Measurements from ENCODE around the gene DEGS2. TPM values are rescaled to one million over a fixed set of nuclear protein-coding genes. Genes with fewer than 3 reads are reported as not detected.

Gene DEGS2
- total RNA-seq, 1 donor from 2014 or later: 0.93 TPM

DNA sequence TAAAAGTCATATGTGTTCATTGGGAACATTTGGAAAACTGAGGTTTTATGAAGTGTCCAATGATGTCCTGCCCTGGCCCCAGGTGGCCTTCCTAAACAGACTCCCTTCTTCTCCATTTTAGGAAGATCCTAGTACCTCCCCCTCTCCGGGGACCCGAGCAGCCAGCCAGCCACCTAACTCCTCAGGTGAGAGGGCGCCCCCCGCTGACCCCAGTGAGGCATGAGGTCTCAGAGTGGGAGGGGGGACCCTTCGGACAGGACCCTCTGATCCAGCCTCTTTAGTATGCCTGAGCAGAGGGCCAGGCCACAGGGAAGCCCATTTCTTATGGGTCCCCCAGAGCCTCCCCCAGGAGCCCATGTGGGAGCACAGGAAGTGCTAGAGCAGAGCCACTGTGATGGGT lies 23.7 kb downstream of the DEGS2 start:
- DNase-seq (ENCODE audit: low spot score): no peak
- ATAC-seq: no peak

- DNase-seq (ENCODE audit: low spot score) (no peak), ATAC-seq (no peak)
Observed at GRCh38 chr14:100135073-100135472, 24.4 kb downstream of the DEGS2 start.

- no peak for ATAC-seq
- DNase-seq (ENCODE audit: low spot score): no peak
Observed at GRCh38 chr14:100134586-100134985, 24.9 kb downstream of the DEGS2 start.

- DNase-seq (ENCODE audit: low spot score): no peak
- ATAC-seq: no peak
Observed at GRCh38 chr14:100132903-100133510, 26.4 kb downstream of the DEGS2 start.

- no peak for DNase-seq (ENCODE audit: low spot score)
- ATAC-seq: no peak
Observed at GRCh38 chr14:100132161-100132902, 27.1 kb downstream of the DEGS2 start.

GRCh38 chr14:100131181-100131580 lies 28.3 kb downstream of the DEGS2 start:
- DNase-seq (ENCODE audit: low spot score) (no peak), ATAC-seq (no peak)

DNA sequence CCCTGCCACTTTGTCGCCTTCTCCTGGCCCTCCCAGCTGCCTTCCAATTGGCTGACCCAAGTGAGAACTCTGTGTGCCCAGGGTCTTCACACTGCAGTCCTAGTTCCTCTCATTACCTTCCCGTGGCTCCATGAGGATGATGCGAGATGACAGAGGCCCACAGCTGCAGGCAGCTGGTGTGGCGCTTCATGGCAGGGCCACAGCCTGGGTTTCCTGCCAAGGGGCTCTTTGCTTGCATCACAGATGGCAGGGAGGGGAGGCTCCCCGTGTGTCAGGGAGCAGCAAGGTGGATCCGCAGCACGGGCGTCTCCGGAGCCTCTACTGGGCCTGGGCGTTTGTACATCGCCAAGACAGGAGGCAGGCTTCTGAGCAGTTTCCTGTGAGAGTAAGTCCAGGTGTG lies 28.9 kb downstream of the DEGS2 start:
- no peak for DNase-seq (ENCODE audit: low spot score)
- no peak for ATAC-seq

GRCh38 chr14:100129161-100129589 lies 30.3 kb downstream of the DEGS2 start:
- DNase-seq (ENCODE audit: low spot score) (no peak), ATAC-seq (peak; percentile 8)

DNA sequence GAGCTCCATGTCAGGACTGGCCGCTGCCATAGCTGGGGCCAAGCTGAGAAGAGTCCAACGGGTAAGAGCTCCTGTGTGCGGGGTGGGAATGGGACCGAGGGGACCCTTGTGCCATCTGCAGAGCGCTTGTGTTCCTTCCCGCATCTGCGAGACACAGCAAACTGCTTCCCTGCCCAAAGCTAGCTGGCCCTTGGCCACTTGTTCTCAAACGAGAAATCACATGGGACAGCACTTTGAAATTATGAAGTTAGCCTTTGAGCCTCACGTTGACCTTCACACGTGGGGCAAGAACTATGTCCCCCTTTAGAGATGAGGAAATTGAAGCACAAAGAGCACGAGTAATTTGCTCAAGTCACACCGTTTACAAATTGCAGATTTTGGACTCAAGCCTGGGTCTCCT lies 30.8 kb downstream of the DEGS2 start:
- no peak for DNase-seq (ENCODE audit: low spot score)
- no peak for ATAC-seq

GRCh38 chr14:100127853-100128455 lies 31.5 kb downstream of the DEGS2 start:
- ATAC-seq (no peak), DNase-seq (ENCODE audit: low spot score) (no peak)

DNA sequence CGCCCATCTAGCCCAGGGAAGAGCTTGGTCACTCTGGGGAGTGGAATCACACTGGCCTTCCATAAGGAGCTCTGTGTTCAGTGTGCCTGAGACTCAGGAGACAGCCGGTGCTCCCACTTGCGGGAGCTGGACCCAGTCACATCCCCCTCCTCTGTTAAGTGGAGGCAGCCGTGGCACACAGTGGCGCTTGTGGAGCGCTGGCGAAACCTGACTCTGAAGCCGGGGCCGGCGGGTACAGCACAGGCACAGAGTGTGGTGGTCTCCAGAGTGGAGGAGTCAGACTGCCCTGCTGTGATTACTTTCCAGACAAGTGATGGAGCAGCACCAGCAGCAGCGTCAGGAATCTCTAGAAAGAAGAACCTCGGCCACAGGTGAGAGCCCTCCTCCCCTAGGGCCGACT lies 33.0 kb downstream of the DEGS2 start:
- ATAC-seq (no peak), DNase-seq (ENCODE audit: low spot score) (no peak)

DNA sequence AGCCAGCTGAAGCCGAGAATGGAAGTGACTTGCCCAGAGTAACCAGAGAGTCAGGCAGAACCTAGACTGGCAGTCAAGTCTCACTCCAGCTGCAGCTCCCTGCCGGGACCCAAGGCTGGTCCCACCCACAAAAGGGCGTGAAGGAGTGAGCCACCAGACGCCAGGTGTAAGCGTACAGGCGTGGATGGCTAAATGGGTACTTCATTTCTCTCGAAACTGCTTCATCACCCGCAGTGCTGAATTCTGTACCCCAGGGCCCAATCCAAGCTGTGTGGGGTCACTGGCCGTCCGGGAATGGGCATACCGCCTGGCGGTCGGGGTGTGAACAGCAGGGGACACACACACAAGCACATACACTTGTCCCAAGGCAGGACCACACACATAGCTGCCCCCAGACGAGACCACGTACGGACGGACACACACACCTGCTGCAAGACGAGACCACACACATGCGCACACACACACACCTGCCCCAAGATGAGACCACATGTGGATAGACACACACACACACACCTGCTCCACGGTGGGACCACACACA lies 34.8 kb downstream of the DEGS2 start:
- DNase-seq (ENCODE audit: low spot score) (no peak), ATAC-seq (no peak)

DNA sequence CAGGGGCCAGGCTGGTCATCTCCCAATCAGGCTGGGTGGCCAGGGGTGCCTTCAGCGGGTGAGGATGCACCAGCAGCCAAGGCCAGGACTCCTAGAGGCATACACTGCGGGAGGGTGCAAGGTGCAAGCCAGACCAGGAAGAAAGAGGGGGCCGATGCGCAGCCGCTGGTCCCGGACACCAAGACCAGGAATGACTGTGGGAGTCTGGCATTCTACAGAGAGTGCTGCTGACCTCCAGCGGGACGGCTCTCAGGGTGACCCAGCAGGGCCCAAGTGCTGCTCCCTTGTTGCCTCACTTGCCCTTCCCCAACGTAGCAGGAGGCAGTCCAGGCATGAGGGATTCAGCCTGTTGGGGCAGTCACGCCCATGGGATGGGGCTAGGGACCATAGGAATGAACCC lies 35.8 kb downstream of the DEGS2 start:
- ATAC-seq: no peak

DNA sequence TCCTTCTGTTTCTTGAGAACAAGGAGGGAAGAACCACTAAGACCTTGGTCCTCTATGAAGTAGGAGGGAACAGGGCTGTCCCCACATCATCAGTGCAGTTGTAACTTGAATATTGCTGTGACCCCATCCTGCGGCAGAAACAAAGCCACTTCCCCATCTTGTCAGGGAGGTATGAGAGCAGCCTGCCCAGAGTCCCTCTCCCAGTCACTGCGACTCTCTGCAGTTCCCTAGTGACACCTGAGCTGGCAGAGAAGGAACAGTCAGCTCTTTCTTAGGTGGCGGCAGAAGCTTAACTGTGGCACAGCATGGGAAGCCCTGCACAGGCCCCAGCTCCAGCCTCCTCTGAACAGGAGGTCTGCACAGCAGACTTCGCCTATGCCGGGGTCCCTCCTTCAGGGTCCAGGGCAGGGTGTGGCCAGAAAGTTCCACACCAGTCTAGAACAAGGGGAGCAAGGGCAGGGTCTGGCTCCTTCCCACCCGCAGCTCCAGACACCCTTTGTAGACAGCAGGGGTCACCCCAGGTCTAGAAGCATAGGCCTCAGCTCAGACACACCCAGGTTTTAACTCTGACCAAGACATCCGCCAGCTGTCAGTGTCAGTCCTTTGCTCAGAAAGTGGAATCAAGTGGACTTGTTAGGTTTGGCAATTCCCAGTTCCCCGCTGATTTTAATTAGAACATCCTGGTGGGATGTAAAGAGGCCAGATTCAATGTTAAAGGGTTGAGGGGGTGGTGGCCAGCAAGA lies 36.8 kb downstream of the DEGS2 start:
- no peak for DNase-seq (ENCODE audit: low spot score)

More for the DNA sequence above, 35.8 kb downstream of the DEGS2 start:
- DNase-seq (ENCODE audit: low spot score): no peak

DNA sequence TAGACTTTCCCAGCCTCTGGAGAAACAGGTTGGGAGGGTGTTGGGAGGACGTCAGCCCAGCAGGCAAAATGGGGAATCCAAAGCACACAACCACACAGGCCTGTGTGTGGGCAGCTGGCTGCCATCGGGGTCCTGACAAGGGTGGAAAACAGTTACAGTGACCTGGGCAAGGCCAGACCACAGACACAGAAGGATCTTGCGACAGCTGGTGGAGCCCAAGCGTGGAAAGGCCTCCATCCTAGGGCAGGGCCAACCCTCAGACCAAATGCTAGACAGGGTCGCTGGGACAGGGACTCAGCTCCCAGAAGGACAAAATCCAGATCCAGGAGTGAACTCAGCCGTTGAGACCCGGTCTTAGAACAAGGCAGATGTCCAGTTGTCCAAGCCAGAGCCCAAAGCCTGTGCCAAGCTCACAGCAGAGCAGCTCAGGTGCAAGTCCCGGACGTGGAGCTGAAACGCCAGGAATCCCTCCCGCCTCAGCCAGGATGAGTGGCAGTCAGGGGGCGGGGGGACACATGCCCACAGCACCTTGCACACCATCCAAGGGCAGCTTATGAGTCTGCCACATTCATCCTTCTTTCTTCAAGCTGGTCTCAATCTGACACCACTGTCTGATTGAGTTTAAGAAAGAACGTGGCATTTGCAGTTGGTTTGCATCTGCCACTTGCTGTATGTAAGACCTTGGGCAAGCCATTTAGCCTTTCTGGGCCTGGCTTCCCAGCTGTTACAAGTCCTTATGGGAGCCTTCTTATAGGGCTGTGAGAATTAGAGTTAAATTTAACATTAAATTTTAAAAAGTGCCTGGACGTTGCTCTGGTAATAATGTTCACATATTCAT lies 37.6 kb downstream of the DEGS2 start:
- no peak for DNase-seq (ENCODE audit: low spot score)
- ATAC-seq: no peak

More for the DNA sequence above, 36.8 kb downstream of the DEGS2 start:
- no peak for ATAC-seq

DNA sequence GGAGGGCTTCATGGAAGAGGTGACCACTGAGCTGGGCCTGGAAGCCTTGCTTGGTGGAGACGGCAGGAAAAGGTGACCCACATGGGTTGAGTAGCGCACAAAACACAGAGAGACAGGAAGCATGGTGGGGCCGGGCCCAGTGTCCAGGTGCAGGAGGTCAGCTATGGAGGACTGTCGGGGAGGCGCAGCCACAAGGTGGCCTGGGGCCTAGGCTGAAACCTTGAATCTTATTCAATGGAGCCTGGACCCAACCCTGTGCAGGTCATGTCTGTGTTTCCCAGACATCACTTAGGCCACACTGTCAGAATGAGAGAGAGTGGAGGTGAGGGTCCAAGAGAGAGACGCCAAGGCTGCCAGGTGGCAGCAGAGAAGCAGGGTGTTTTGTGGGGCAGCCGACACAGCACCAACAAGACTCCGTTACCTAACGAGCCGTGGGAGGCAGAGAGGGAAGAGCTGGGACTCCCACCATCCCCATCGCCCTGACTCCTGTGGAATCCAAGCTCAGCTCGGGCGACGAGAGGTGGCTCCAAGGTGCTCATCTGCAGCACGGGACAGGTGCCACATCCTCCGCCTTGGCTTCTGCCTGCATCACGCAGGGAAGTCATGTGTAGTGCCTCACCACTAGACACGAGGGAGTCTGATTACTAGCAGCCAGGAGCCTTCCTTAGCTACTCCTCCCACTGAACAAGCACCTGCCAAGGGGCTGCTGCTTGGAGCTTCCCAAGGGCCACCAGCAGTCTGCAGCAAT lies 38.7 kb downstream of the DEGS2 start:
- DNase-seq (ENCODE audit: low spot score): no peak
- ATAC-seq: no peak

DNA sequence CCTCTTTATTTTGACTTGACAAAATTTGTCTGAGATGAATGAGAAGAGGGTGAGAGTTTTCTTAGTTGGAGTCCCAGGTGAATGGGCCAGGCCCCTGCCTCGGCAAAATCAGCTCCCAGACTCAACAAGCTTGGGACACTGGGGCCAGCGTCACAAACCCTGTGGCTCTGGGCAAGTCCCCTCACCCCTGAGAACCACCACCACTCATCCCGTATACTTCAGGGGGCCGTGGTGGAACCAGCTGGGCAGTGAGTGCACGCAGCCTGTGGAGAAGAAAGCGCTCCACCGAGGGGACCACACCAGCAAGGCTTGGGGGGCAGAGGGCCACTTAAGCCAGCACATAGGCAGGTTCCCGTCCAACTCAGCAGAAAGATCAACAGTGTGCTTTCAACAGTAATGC lies 40.2 kb downstream of the DEGS2 start:
- ATAC-seq (no peak), DNase-seq (ENCODE audit: low spot score) (no peak)

DNA sequence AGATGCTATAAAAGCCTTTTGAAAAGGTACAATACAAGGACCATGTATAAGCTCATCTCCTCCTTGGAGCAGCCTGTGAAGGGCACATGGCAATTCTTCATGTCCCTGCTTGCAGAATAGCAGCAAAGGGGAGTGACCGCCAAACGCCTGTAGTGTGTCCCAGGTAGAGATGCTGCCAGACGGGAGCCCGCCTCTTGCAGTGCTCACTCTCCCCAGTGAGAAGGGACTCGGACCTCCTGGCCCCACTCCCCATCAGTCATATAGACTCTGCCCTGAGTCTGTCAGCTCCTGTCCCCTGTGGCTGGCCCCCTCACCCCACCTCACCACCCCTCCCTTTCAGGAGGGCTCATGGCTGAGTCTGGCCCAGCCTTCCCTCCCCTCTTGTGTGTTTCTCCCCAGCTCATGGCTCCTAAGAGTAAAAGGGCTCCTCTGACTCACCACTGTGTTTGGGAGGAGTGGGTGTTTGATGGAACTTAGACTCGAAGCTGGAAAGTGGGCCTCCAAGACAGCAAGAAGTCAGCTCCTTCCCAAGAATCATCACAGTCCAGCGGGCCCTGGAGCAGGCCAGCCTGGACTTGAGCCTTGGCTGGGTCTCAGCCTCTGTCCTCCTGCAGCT lies 40.9 kb downstream of the DEGS2 start:
- ATAC-seq (no peak), DNase-seq (ENCODE audit: low spot score) (no peak)
